Ovary (tissue), 9 donors: Measurements from ENCODE around the gene TIMM21. TPM values are rescaled to one million over a fixed set of nuclear protein-coding genes. Genes with fewer than 3 reads are reported as not detected.

Experiments used
- DNase-seq, 5 donors: peaks; one replicate each; pipeline ENCODE4 v3.0.0-alpha.2; 2019 to 2020
- H3K27ac ChIP-seq, 2 donors: fragments of 200-600 bp; one replicate each; pipeline versions ENCODE4 v1.5.1 to v1.8.0; 2019 to 2022
- H3K27me3 ChIP-seq: fragments of 200-600 bp; one replicate; pipeline ENCODE4 v1.8.0; 2022
- H3K36me3 ChIP-seq: fragments of 200-600 bp; sonication (generic); one replicate; pipeline ENCODE4 v1.5.1; 2019
- H3K4me1 ChIP-seq: one replicate; pipeline ENCODE4 v1.8.1; 2013; ENCODE audit warnings: mild to moderate bottlenecking, moderate library complexity; ENCODE audit not compliant: insufficient read depth
- H3K4me3 ChIP-seq: fragments of 200-600 bp; sonication (generic); one replicate; pipeline ENCODE4 v1.5.1; 2017
- H3K9me3 ChIP-seq, 2 donors: fragments of 200-600 bp in 1 of 2; sonication (generic) in 1 of 2; one replicate each; pipeline versions ENCODE4 v1.5.1 to v1.8.1; 2013 to 2019; ENCODE audit warnings: mild to moderate bottlenecking in 1 of 2, moderate library complexity in 1 of 2
- EP300 ChIP-seq: sonication (generic); formaldehyde crosslinking; IDR thresholded peaks from one replicate; pipeline ENCODE4 v1.6.1; 2017; ENCODE audit warnings: antibody characterized with exemption
- POLR2A ChIP-seq: fragments of 450-650 bp; IDR thresholded peaks from one replicate; pipeline ENCODE4 v1.6.1; 2017; ENCODE audit warnings: antibody characterized with exemption, mild to moderate bottlenecking, moderate library complexity
- WGBS, 3 donors: extraction: QIAGEN DNeasy Blood & Tissue Kit in 1 of 3; methylation state at CpG; one replicate each; pipeline versions ENCODE4 v1.1.5 to v1.1.7; 2013 to 2017; 5-methylcytosine and 5-hydroxymethylcytosine counted together
- intact Hi-C, 4 donors: fragments of 100-400 bp; cut with DNase I; formaldehyde crosslinking; loops; one replicate each; pipeline versions ENCODE4 v1.11.0 to v1.15.1; 2022 to 2023
- polyA plus RNA-seq, 2 donors: library from polyadenylated mRNA; stranded (reverse); fragments of 200-250 nt in 1 of 2; fragments of 350-450 nt in 1 of 2; fragmentation: Illumina TruSeq in 1 of 2; extraction: RNeasy Lipid Tissue Mini Kit (QIAGEN cat#74804) in 1 of 2; gene quantifications; one replicate each; pipeline ENCODE4 v1.2.3, GENCODE V29; 2013 to 2014
- total RNA-seq, 7 donors: library from RNA; depleted of rRNA in 2 of 7; stranded (reverse); fragments of >200 nt in 2 of 7; fragmentation: NEBNext Ultra II Directional in 3 of 7; extraction: Animal tissue kit (Norgen Biotek cat#: 25700) in 3 of 7; gene quantifications; one replicate each; pipeline versions ENCODE4 v1.1.0 to v1.2.4, GENCODE V29; 2016 to 2023
- TF ChIP-seq, protein P1 (sequence below), 3 donors: fragments of 450-650 bp in 2 of 3; fragments of 200-600 bp in 1 of 3; IDR thresholded peaks; one replicate each; pipeline versions ENCODE4 v1.5.1 to v1.8.0; 2016 to 2022; ENCODE audit warnings: antibody characterized with exemption in 3 of 3, mild to moderate bottlenecking in 1 of 3
- donor health status: DM: no; HTN: no; CAD: no; lungs with moderate emphysema.
- donor health status: DM: no; HTN: no; CAD: no.
- donor health status: Bipolar disorder and iron deficiency.
- donor health status: DM: yes; HTN: yes; CAD: no.
- donor health status: DM: no; HTN: no; CAD: no.
- donor health status: DM: yes; HTN: yes; CAD: no.

TIMM21 gene
- total and polyA plus RNA-seq, 9 donors = 12.5 to 49.8 (median 22.9) TPM

DNA sequence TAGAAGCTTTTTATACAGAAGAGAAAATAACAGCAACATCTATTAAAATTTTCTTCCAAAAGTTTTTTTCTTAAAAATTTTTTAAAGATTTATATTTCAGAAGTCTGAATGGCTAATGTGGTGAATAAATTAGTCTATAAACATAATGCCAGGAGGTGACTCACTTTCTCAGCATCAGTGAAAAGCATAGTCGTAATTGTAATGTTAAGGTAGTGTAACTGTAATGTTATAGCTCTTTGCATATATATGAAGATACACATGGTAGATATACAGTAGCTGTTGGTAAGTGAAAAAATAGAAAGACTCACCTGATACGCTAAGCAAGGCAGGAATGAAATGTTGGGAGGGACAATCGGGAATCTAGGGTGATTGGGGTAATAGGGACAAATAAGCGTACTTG, 5.5 kb downstream of the TIMM21 start:
- H3K9me3 ChIP-seq = no peaks in the 10 kb centered on the region

GRCh38 chr18:74154716-74155115, 6.4 kb downstream of the TIMM21 start:
- H3K9me3 ChIP-seq = no peaks in the 10 kb centered on the region
- intact Hi-C loops = no loop called here
- no peaks in the 10 kb centered on the region for H3K36me3 ChIP-seq

More for the DNA sequence above, 5.5 kb downstream of the TIMM21 start:
- 88 to 93% (median 92%) methylated on average over 4 of the region's 4 CpGs for WGBS, 3 donors
- TF ChIP-seq, protein P1, sequence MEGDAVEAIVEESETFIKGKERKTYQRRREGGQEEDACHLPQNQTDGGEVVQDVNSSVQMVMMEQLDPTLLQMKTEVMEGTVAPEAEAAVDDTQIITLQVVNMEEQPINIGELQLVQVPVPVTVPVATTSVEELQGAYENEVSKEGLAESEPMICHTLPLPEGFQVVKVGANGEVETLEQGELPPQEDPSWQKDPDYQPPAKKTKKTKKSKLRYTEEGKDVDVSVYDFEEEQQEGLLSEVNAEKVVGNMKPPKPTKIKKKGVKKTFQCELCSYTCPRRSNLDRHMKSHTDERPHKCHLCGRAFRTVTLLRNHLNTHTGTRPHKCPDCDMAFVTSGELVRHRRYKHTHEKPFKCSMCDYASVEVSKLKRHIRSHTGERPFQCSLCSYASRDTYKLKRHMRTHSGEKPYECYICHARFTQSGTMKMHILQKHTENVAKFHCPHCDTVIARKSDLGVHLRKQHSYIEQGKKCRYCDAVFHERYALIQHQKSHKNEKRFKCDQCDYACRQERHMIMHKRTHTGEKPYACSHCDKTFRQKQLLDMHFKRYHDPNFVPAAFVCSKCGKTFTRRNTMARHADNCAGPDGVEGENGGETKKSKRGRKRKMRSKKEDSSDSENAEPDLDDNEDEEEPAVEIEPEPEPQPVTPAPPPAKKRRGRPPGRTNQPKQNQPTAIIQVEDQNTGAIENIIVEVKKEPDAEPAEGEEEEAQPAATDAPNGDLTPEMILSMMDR (IDR thresholded peaks at IDR 0.05) = no peak
- TF ChIP-seq POLR2A (no peak), EP300 (no peak)
- intact Hi-C loops = no loop called here
- peaks cover 4% of the 10 kb centered on the region for H3K4me1 ChIP-seq
- no peak overlapping the region for H3K27ac ChIP-seq
- H3K27me3 ChIP-seq = no peaks in the 10 kb centered on the region
- no peak for DNase-seq
- H3K4me3 ChIP-seq = no peak overlapping the region
- no peaks in the 10 kb centered on the region for H3K36me3 ChIP-seq

GRCh38 chr18:74155276-74155675, 7.0 kb downstream of the TIMM21 start:
- TF ChIP-seq POLR2A = no peak
- TF ChIP-seq EP300 = no peak
- TF ChIP-seq, protein P1 (IDR thresholded peaks at IDR 0.05) = no peak
- Histone ChIP-seq H3K4me1 (no peaks in the 10 kb centered on the region), H3K4me3 (no peak overlapping the region), H3K36me3 (no peaks in the 10 kb centered on the region), H3K27ac (no peak overlapping the region), H3K9me3 (no peaks in the 10 kb centered on the region), H3K27me3 (no peaks in the 10 kb centered on the region)
- DNase-seq = no peak
- intact Hi-C loops = no loop called here
- WGBS, 3 donors = 78 to 83% (median 80%) methylated on average over 4 of the region's 4 CpGs

More at GRCh38 chr18:74154716-74155115, 6.4 kb downstream of the TIMM21 start:
- 84 to 88% (median 85%) methylated on average over 4 of the region's 4 CpGs for WGBS, 3 donors
- H3K4me3 ChIP-seq = no peak overlapping the region
- TF ChIP-seq EP300 = no peak
- TF ChIP-seq, protein P1 (IDR thresholded peaks at IDR 0.05) = no peak
- no peak for TF ChIP-seq POLR2A
- H3K27me3 ChIP-seq = no peaks in the 10 kb centered on the region
- no peak overlapping the region for H3K27ac ChIP-seq
- DNase-seq = no peak
- H3K4me1 ChIP-seq = peaks cover 2% of the 10 kb centered on the region

GRCh38 chr18:74163019-74163660, 14.8 kb downstream of the TIMM21 start:
- Histone ChIP-seq H3K9me3 (no peaks in the 10 kb centered on the region), H3K36me3 (no peaks in the 10 kb centered on the region), H3K27me3 (no peaks in the 10 kb centered on the region), H3K4me3 (no peak overlapping the region), H3K27ac (no peak overlapping the region), H3K4me1 (no peaks in the 10 kb centered on the region)
- no peak for DNase-seq
- 80 to 87% (median 83%) methylated on average over 11 of the region's 11 CpGs for WGBS, 3 donors
- intact Hi-C loops = no loop called here
- TF ChIP-seq EP300 (no peak), POLR2A (no peak)
- TF ChIP-seq, protein P1 (IDR thresholded peaks at IDR 0.05) = no peak
